ENCODE data around the gene NLK. TPM values are rescaled to one million over a fixed set of nuclear protein-coding genes. Genes with fewer than 3 reads are reported as not detected.

NLK gene
- total RNA-seq, 1 donor from 2014 or later: 17.5 TPM

DNA sequence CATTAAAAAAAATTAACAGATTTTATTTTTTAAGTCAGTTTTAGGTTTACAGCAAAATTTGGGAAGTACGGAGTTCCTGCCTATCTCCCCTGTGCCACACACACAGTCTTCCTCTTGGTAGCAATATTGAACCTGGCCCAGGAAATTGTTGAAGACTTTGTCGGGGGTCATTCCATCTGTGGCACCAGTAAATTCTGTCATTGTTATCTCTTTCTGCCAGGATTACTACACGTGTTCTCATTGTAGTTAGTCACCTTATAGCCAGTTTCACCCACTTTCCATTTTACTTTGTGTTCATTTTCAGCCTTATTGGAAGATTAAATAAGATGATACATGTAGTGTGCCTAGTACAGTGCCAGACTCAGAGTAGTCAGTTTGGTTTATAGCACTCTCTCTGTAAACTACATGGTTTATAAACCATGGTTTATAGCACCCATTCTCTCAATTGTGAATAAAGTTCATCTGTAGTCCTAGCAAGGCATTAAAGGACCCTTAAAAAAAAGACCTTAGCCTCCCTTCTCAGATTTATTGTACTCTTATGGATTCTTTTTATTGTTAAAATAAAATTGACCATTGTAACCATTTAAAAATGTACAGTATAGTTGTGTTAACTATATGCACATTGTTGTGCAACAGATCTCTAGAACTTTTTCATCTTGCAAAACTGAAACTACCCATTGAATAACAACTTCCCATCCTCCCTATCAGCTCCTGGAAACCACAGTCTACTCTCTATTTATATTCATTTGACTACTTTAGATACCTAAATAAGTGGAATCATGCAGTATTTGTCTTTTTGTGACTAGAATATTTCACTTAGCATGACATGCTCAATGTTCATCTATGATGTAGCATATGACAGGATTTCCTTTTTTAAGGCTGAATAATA is 36.1 kb downstream of the NLK start:
- H3K36me3 Mint-ChIP-seq (ENCODE audit: unreplicated experiment): no peaks in the 10 kb centered on the region
- H3K4me3 Mint-ChIP-seq (ENCODE audit: unreplicated experiment): no peak overlapping the region
- no peak for TF ChIP-seq CTCF (IDR thresholded peaks at IDR 0.05)
- H3K27me3 Mint-ChIP-seq (ENCODE audit: unreplicated experiment): no peaks in the 10 kb centered on the region
- no peak for DNase-seq (ENCODE audit: extremely low spot score, unreplicated experiment)
- no peaks in the 10 kb centered on the region for H3K9me3 Mint-ChIP-seq (ENCODE audit: unreplicated experiment)
- H3K4me1 Mint-ChIP-seq (ENCODE audit: unreplicated experiment): peaks cover 30% of the 10 kb centered on the region
- no peak overlapping the region for H3K27ac Mint-ChIP-seq (ENCODE audit: unreplicated experiment)

GRCh38 chr17:28081467-28081866 is 39.0 kb downstream of the NLK start:
- no peak for DNase-seq (ENCODE audit: extremely low spot score, unreplicated experiment)
- H3K27me3 Mint-ChIP-seq (ENCODE audit: unreplicated experiment): no peaks in the 10 kb centered on the region
- H3K9me3 Mint-ChIP-seq (ENCODE audit: unreplicated experiment): no peaks in the 10 kb centered on the region
- no peak for TF ChIP-seq CTCF (IDR thresholded peaks at IDR 0.05)
- peak overlapping the region; percentile 6 for H3K4me3 Mint-ChIP-seq (ENCODE audit: unreplicated experiment)
- no peaks in the 10 kb centered on the region for H3K36me3 Mint-ChIP-seq (ENCODE audit: unreplicated experiment)
- peaks cover 32% of the 10 kb centered on the region for H3K4me1 Mint-ChIP-seq (ENCODE audit: unreplicated experiment)
- H3K27ac Mint-ChIP-seq (ENCODE audit: unreplicated experiment): peak overlapping the region; percentile 87

GRCh38 chr17:28085766-28086165 is 43.3 kb downstream of the NLK start:
- peaks cover 35% of the 10 kb centered on the region for H3K4me1 Mint-ChIP-seq (ENCODE audit: unreplicated experiment)

DNA sequence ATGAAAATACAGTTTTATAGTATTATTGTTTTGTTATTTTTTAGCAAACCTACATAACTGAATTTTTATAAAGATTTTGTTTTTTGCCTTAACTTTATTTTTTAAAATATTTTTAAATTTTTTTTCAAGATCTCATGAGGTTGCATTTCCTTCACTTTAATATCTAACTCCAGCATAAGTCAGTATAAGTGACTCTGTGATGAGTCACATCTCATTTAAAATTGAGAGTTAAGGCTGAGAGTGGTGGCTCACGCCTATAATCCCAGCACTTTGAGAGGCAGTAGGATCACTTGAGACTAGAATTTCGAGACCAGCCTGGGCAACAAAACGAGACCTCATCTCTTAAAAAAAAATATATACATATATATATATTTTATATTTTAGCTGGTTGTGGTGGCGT is 44.0 kb downstream of the NLK start:
- no peak for DNase-seq (ENCODE audit: extremely low spot score, unreplicated experiment)
- peaks cover 9% of the 10 kb centered on the region for H3K36me3 Mint-ChIP-seq (ENCODE audit: unreplicated experiment)
- H3K27ac Mint-ChIP-seq (ENCODE audit: unreplicated experiment): no peak overlapping the region

More at GRCh38 chr17:28085766-28086165, 43.3 kb downstream of the NLK start:
- H3K27me3 Mint-ChIP-seq (ENCODE audit: unreplicated experiment): no peaks in the 10 kb centered on the region
- no peak for TF ChIP-seq CTCF (IDR thresholded peaks at IDR 0.05)
- H3K9me3 Mint-ChIP-seq (ENCODE audit: unreplicated experiment): peaks cover 10% of the 10 kb centered on the region
- peaks cover 8% of the 10 kb centered on the region for H3K36me3 Mint-ChIP-seq (ENCODE audit: unreplicated experiment)
- no peak for DNase-seq (ENCODE audit: extremely low spot score, unreplicated experiment)
- H3K27ac Mint-ChIP-seq (ENCODE audit: unreplicated experiment): no peak overlapping the region
- no peak overlapping the region for H3K4me3 Mint-ChIP-seq (ENCODE audit: unreplicated experiment)

More for the DNA sequence above, 44.0 kb downstream of the NLK start:
- TF ChIP-seq CTCF (IDR thresholded peaks at IDR 0.05): no peak
- Mint-ChIP-seq H3K4me1 (ENCODE audit: unreplicated experiment) (peaks cover 34% of the 10 kb centered on the region), H3K4me3 (ENCODE audit: unreplicated experiment) (no peak overlapping the region), H3K9me3 (ENCODE audit: unreplicated experiment) (peaks cover 12% of the 10 kb centered on the region), H3K27me3 (ENCODE audit: unreplicated experiment) (no peaks in the 10 kb centered on the region)
